Measurements from ENCODE around the gene ZNF813. TPM values are rescaled to one million over a fixed set of nuclear protein-coding genes. Genes with fewer than 3 reads are reported as not detected.

The ZNF813 gene
- total RNA-seq, 1 experiment from 2014 or later: 3.5 TPM

- CTCF ChIA-PET: interaction anchor here (0.5 kb wide), 1 partner anchor 51 kb away, joined by 5 read pairs; no protein-coding TSS in a partner anchor
- Histone ChIP-seq H3K27me3 (ENCODE audit: low read length) (no peaks in the 10 kb centered on the region), H3K27ac (ENCODE audit: low read length) (no peak overlapping the region), H2AFZ (ENCODE audit: low read length) (no peak overlapping the region), H3K9me2 (replicated peaks; ENCODE audit: low read length) (no peaks in the 10 kb centered on the region), H3K36me3 (ENCODE audit: low read depth, low read length) (no peaks in the 10 kb centered on the region), H3K79me2 (ENCODE audit: low read length) (peaks cover 10% of the 10 kb centered on the region), H3K9me3 (ENCODE audit: low read length) (no peaks in the 10 kb centered on the region), H3F3A (ENCODE audit: low read length, unreplicated experiment) (no peaks in the 10 kb centered on the region), H3K4me2 (ENCODE audit: low read length) (no peak overlapping the region), H3K4me1 (ENCODE audit: insufficient read depth, low read length) (peaks cover 5% of the 10 kb centered on the region; the same call in 1 of the 2 replicates), H3K4me3 (ENCODE audit: low read length) (no peak overlapping the region), H3K9ac (ENCODE audit: low read length) (no peak overlapping the region), H4K20me1 (ENCODE audit: low read length) (no peaks in the 10 kb centered on the region)
- intact Hi-C loops (cut with micrococcal nuclease): no loop called here
- no peak for TF ChIP-seq EZH2phosphoT487 (IDR thresholded peaks at IDR 0.05; ENCODE audit: borderline replicate concordance, low read length)
- TF ChIP-seq EZH2 (IDR thresholded peaks at IDR 0.05; ENCODE audit: low read length, unreplicated experiment): no peak
- no peak for TF ChIP-seq CTCF (conservative IDR thresholded peaks at IDR 0.05; ENCODE audit: low read depth, low read length)
- no TSS peak for BruUV-seq (replicated peaks)
- POLR2A ChIA-PET (ENCODE audit: unreplicated experiment): no interaction called here
- DNase-seq: no peak
- ATAC-seq: no peak
Measured at GRCh38 chr19:53517114-53517741, 49.7 kb downstream of the ZNF813 start.

GRCh38 chr19:53518121-53518520 is 50.6 kb downstream of the ZNF813 start:
- peaks cover 16% of the 10 kb centered on the region for H3K79me2 ChIP-seq (ENCODE audit: low read length)
- H2AFZ ChIP-seq (ENCODE audit: low read length): no peak overlapping the region
- no peaks in the 10 kb centered on the region for H3K9me3 ChIP-seq (ENCODE audit: low read length)
- no peaks in the 10 kb centered on the region for H4K20me1 ChIP-seq (ENCODE audit: low read length)
- POLR2A ChIA-PET (ENCODE audit: unreplicated experiment): no interaction called here
- no TSS peak for BruUV-seq (replicated peaks)
- no peaks in the 10 kb centered on the region for H3F3A ChIP-seq (ENCODE audit: low read length, unreplicated experiment)
- intact Hi-C loops (cut with micrococcal nuclease): no loop called here
- H3K36me3 ChIP-seq (ENCODE audit: low read depth, low read length): peaks cover 4% of the 10 kb centered on the region; the same call in 1 of the 2 replicates
- no peak overlapping the region for H3K27ac ChIP-seq (ENCODE audit: low read length)
- no peak overlapping the region for H3K4me3 ChIP-seq (ENCODE audit: low read length)
- no peak overlapping the region for H3K9ac ChIP-seq (ENCODE audit: low read length)
- TF ChIP-seq EZH2 (IDR thresholded peaks at IDR 0.05; ENCODE audit: low read length, unreplicated experiment) (no peak), EZH2phosphoT487 (IDR thresholded peaks at IDR 0.05; ENCODE audit: borderline replicate concordance, low read length) (no peak), CTCF (conservative IDR thresholded peaks at IDR 0.05; ENCODE audit: low read depth, low read length) (no peak)
- no peak for ATAC-seq
- H3K27me3 ChIP-seq (ENCODE audit: low read length): no peaks in the 10 kb centered on the region
- no peak overlapping the region for H3K4me2 ChIP-seq (ENCODE audit: low read length)
- no peaks in the 10 kb centered on the region for H3K9me2 ChIP-seq (replicated peaks; ENCODE audit: low read length)
- CTCF ChIA-PET: no interaction called here
- no peak for DNase-seq
- H3K4me1 ChIP-seq (ENCODE audit: insufficient read depth, low read length): peaks cover 5% of the 10 kb centered on the region; the same call in 1 of the 2 replicates

GRCh38 chr19:53518716-53519115 is 51.2 kb downstream of the ZNF813 start:
- DNase-seq (no peak), ATAC-seq (no peak)
- Histone ChIP-seq H3K27me3 (ENCODE audit: low read length) (no peaks in the 10 kb centered on the region), H3F3A (ENCODE audit: low read length, unreplicated experiment) (no peaks in the 10 kb centered on the region), H3K9me2 (replicated peaks; ENCODE audit: low read length) (no peaks in the 10 kb centered on the region), H3K79me2 (ENCODE audit: low read length) (peaks cover 21% of the 10 kb centered on the region), H3K4me1 (ENCODE audit: insufficient read depth, low read length) (peaks cover 5% of the 10 kb centered on the region; the same call in 1 of the 2 replicates), H3K4me3 (ENCODE audit: low read length) (no peak overlapping the region), H3K36me3 (ENCODE audit: low read depth, low read length) (peaks cover 9% of the 10 kb centered on the region), H3K4me2 (ENCODE audit: low read length) (no peak overlapping the region), H2AFZ (ENCODE audit: low read length) (no peak overlapping the region), H3K9ac (ENCODE audit: low read length) (no peak overlapping the region), H3K9me3 (ENCODE audit: low read length) (no peaks in the 10 kb centered on the region), H3K27ac (ENCODE audit: low read length) (no peak overlapping the region), H4K20me1 (ENCODE audit: low read length) (no peaks in the 10 kb centered on the region)
- no TSS peak for BruUV-seq (replicated peaks)
- POLR2A ChIA-PET (ENCODE audit: unreplicated experiment): no interaction called here
- CTCF ChIA-PET: no interaction called here
- intact Hi-C loops (cut with micrococcal nuclease): no loop called here
- TF ChIP-seq EZH2phosphoT487 (IDR thresholded peaks at IDR 0.05; ENCODE audit: borderline replicate concordance, low read length): no peak
- no peak for TF ChIP-seq EZH2 (IDR thresholded peaks at IDR 0.05; ENCODE audit: low read length, unreplicated experiment)
- TF ChIP-seq CTCF (conservative IDR thresholded peaks at IDR 0.05; ENCODE audit: low read depth, low read length): no peak

Data from PC-3 (cell line).